ENCODE data around the gene SMC1B.

Gene SMC1B

GRCh38 chr22:45413368-45414211 lies at the start of gene SMC1B, which contains the start of gene RIBC2:
Gene SMC1B, minus strand, starts transcription at chr22:45413599. Its CDS starts 32 bp downstream, at chr22:45413567.
Gene RIBC2, plus strand, starts transcription at chr22:45413693. Its CDS starts 194 bp downstream, at chr22:45413887.
- peaks cover 0 to 17% (median 13%) of the 10 kb centered on the region in 11 experiments; a peak in 16 of 22 replicates for H3K9me3 ChIP-seq (replicated peaks in 1 of 11)
- no peaks in the 10 kb centered on the region for H3K36me3 ChIP-seq
- peaks cover 8 to 24% (median 16%) of the 10 kb centered on the region in 10 experiments; a peak in 18 of 20 replicates for H3K4me1 ChIP-seq
- H3K27ac ChIP-seq = peak within 1 kb of the TSS in 8 of 11 experiments; percentile 17 to 56 (median 38); a peak in 12 of 22 replicates
- H3K4me3 ChIP-seq = peak within 1 kb of the TSS; percentile 25 to 60 (median 43); a peak in 18 of 20 replicates
- peak within 1 kb of the TSS; percentile 42 to 78 (median 61) for H3K4me2 ChIP-seq
- no peak for TF ChIP-seq Cebpa-rat (IDR thresholded peaks at IDR 0.05)
- H4K20me1 ChIP-seq = no peaks in the 10 kb centered on the region
- peak within 1 kb of the TSS in 8 of 11 experiments; percentile 39 to 71 (median 52); a peak in 11 of 22 replicates for H3K9ac ChIP-seq
- peaks cover 24 to 29% (median 26%) of the 10 kb centered on the region in 11 experiments for H3K27me3 ChIP-seq

GRCh38 chr22:45462034-45462655 lies 48.7 kb upstream of the SMC1B start:
- H3K4me2 ChIP-seq = no peak overlapping the region
- no peaks in the 10 kb centered on the region for H3K36me3 ChIP-seq
- H3K4me3 ChIP-seq = no peak overlapping the region
- H3K9me3 ChIP-seq (replicated peaks in 1 of 11) = peaks cover 15 to 25% (median 20%) of the 10 kb centered on the region in 11 experiments
- no peaks in the 10 kb centered on the region for H3K27me3 ChIP-seq
- no peak overlapping the region for H3K27ac ChIP-seq
- H4K20me1 ChIP-seq = no peaks in the 10 kb centered on the region
- no peak for TF ChIP-seq Cebpa-rat (IDR thresholded peaks at IDR 0.05)
- H3K9ac ChIP-seq = no peak overlapping the region
- H3K4me1 ChIP-seq = peaks cover 12 to 26% (median 20%) of the 10 kb centered on the region in 10 experiments; a peak in 19 of 20 replicates

DNA sequence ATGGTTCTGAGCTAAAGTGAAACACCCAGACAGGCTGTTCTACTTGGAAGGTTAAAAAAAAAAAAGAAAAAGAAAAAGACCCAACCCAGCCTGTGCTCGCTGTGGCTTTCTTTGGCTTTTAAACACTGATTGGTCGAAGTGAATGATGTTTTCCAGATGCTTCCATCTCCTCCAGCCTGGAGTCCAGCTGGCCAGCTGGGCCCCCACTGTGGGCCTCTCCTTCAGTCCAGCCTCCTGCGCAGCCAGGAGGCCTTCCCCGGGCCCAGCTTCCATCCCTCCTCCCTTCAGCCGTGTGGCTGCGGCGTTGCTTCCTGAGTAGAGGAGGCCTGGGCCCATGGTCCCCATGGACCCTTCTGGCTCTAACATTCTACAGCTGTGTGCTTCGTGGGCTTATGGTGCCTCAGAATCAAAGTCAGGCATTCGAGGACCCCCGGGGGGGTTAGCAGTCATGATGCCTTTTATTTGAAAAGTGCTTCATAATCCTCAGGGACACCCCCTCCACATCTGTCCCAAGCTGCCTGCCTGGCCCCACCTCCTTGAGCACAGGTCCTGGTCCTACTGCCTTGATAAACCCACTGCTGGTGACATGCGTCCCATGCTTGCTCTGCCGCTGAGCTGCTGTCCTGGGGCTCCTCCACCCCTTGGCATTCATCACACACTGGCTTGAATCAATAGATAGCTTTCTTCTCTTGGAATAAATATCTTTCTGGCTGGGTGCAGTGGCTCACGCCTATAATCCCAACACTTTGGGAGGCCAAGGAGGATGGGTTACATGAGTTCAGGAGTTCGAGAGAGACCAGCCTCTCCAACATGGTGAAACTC lies 47.1 kb upstream of the SMC1B start:
- Histone ChIP-seq H3K27me3 (no peaks in the 10 kb centered on the region), H3K36me3 (no peaks in the 10 kb centered on the region), H3K4me1 (peaks cover 12 to 26% (median 20%) of the 10 kb centered on the region in 10 experiments; a peak in 19 of 20 replicates), H4K20me1 (no peaks in the 10 kb centered on the region), H3K9me3 (replicated peaks in 1 of 11) (peaks cover 7 to 19% (median 13%) of the 10 kb centered on the region in 11 experiments), H3K27ac (peak overlapping the region in 5 of 11 experiments; percentile 34 to 63 (median 43); a peak in 8 of 22 replicates), H3K9ac (peak overlapping the region in 4 of 11 experiments; percentile 16 to 60 (median 38); a peak in 6 of 22 replicates), H3K4me3 (no peak overlapping the region), H3K4me2 (peak overlapping the region; percentile 20 to 79 (median 64))
- TF ChIP-seq Cebpa-rat (IDR thresholded peaks at IDR 0.05) = no peak

GRCh38 chr22:45459235-45459634 lies 45.8 kb upstream of the SMC1B start:
- H3K9me3 ChIP-seq (replicated peaks in 1 of 11) = peaks cover 7 to 17% (median 13%) of the 10 kb centered on the region in 11 experiments
- H3K9ac ChIP-seq = no peak overlapping the region
- peak overlapping the region in 2 of 11 experiments; percentile 75 to 79; a peak in 3 of 22 replicates for H3K4me2 ChIP-seq
- H3K4me1 ChIP-seq = peaks cover 12 to 26% (median 20%) of the 10 kb centered on the region in 10 experiments; a peak in 19 of 20 replicates
- H3K36me3 ChIP-seq = no peaks in the 10 kb centered on the region
- no peaks in the 10 kb centered on the region for H4K20me1 ChIP-seq
- no peaks in the 10 kb centered on the region for H3K27me3 ChIP-seq
- TF ChIP-seq Cebpa-rat (IDR thresholded peaks at IDR 0.05) = no peak
- no peak overlapping the region for H3K4me3 ChIP-seq
- no peak overlapping the region for H3K27ac ChIP-seq

DNA sequence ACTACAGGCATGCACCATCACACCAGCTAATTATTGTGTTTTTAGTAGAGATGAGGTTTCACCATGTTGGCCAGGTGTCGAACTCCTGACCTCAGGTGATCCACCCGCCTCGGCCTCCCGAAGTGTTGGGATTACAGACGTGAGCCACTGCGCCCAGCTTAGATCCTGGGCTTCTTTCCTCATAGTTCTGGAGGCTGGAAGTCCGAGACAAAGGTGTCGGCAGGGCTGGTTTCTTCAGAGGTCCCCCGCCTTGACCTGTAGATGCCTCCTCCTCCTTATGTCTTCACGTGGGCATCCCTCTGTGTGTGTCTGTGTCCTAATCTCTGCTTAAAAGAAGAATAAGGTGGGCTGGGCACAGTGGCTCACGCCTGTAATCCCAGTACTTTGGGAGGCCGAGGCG lies 45.1 kb upstream of the SMC1B start:
- no peaks in the 10 kb centered on the region for H3K36me3 ChIP-seq
- no peak overlapping the region for H3K27ac ChIP-seq
- TF ChIP-seq Cebpa-rat (IDR thresholded peaks at IDR 0.05) = no peak
- H3K4me3 ChIP-seq = no peak overlapping the region
- peaks cover 3 to 13% (median 8%) of the 10 kb centered on the region in 11 experiments for H3K9me3 ChIP-seq (replicated peaks in 1 of 11)
- H3K9ac ChIP-seq = no peak overlapping the region
- H3K4me2 ChIP-seq = no peak overlapping the region
- H4K20me1 ChIP-seq = no peaks in the 10 kb centered on the region
- peaks cover 12 to 26% (median 20%) of the 10 kb centered on the region in 10 experiments; a peak in 19 of 20 replicates for H3K4me1 ChIP-seq
- H3K27me3 ChIP-seq = no peaks in the 10 kb centered on the region

- Histone ChIP-seq H3K36me3 (no peaks in the 10 kb centered on the region), H4K20me1 (no peaks in the 10 kb centered on the region), H3K27me3 (no peaks in the 10 kb centered on the region), H3K4me1 (peaks cover 12 to 24% (median 20%) of the 10 kb centered on the region in 10 experiments; a peak in 19 of 20 replicates), H3K9ac (no peak overlapping the region), H3K4me2 (no peak overlapping the region), H3K4me3 (no peak overlapping the region), H3K9me3 (replicated peaks in 1 of 11) (no peaks in the 10 kb centered on the region), H3K27ac (no peak overlapping the region)
- TF ChIP-seq Cebpa-rat (IDR thresholded peaks at IDR 0.05) = no peak
Observed at GRCh38 chr22:45456811-45457210, 43.4 kb upstream of the SMC1B start.

- H3K4me1 ChIP-seq = peaks cover 6 to 17% (median 11%) of the 10 kb centered on the region in 10 experiments; a peak in 19 of 20 replicates
- no peak overlapping the region for H3K4me3 ChIP-seq
- no peaks in the 10 kb centered on the region for H4K20me1 ChIP-seq
- H3K9ac ChIP-seq = no peak overlapping the region
- H3K36me3 ChIP-seq = no peaks in the 10 kb centered on the region
- H3K9me3 ChIP-seq (replicated peaks in 1 of 11) = no peaks in the 10 kb centered on the region
- no peak overlapping the region for H3K4me2 ChIP-seq
- no peak for TF ChIP-seq Cebpa-rat (IDR thresholded peaks at IDR 0.05)
- H3K27ac ChIP-seq = no peak overlapping the region
- H3K27me3 ChIP-seq = peaks cover 0 to 8% (median 0%) of the 10 kb centered on the region in 11 experiments; a peak in 3 of 22 replicates
Observed at GRCh38 chr22:45455621-45456020, 42.2 kb upstream of the SMC1B start.

DNA sequence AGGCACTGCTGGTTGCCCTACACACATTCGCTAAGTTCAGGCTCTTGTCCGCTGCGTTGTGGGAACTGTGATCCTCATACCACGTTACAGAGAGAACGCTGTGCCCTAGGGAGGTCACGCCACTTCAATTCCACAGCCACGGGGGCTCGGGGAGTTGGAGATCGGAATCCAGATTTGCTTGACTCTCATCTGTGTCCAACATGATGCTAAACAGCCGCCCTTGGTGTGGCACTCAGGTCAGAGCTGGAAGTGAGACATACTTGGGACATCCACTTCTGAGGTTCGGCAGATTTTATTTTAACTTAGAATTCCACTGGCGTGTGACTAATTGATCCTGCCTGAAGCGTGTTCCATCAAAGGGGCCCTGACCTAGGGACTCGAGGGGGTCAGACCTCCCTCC lies 41.8 kb upstream of the SMC1B start:
- Histone ChIP-seq H4K20me1 (no peaks in the 10 kb centered on the region), H3K9me3 (replicated peaks in 1 of 11) (no peaks in the 10 kb centered on the region), H3K27me3 (peaks cover 0 to 12% (median 0%) of the 10 kb centered on the region in 11 experiments; a peak in 3 of 22 replicates), H3K4me3 (no peak overlapping the region), H3K4me2 (no peak overlapping the region), H3K9ac (no peak overlapping the region), H3K36me3 (no peaks in the 10 kb centered on the region), H3K27ac (no peak overlapping the region), H3K4me1 (peaks cover 2 to 13% (median 7%) of the 10 kb centered on the region in 10 experiments; a peak in 18 of 20 replicates)
- TF ChIP-seq Cebpa-rat (IDR thresholded peaks at IDR 0.05) = no peak

Measured in BLaER1 treated with 17β-estradiol and CSF1 and Interleukin-3, amounts not matched to agents 10 nM and 100 nM (cell line).